K562 (cell line): ENCODE results near the gene DOCK1. TPM values are rescaled to one million over a fixed set of nuclear protein-coding genes. Genes with fewer than 3 reads are reported as not detected.

Source experiments
- ATAC-seq: fragments of 200-7000 bp; cut with Tn5 transposase; 3 replicates; pipeline ENCODE4 v1.9.1; 2020; ENCODE audit warnings: moderate library complexity
- BruUV-seq: library from RNA; stranded (reverse); fragments of 400-500 nt; replicated peaks from 2 replicates; lab custom pipeline; 2021; lab: Mats Ljungman, UMichigan
- CTCF ChIA-PET: fragments of 300-600 bp; formaldehyde crosslinking; extraction: SDS; loops from one replicate; lab custom pipeline; 2021; ENCODE audit warnings: low intra/inter-chr PET ratio; lab: Yijun Ruan, JAX
- POLR2A ChIA-PET: fragments of 300-600, 350-650 bp; sonication (Branson Sonifier 250); formaldehyde crosslinking; extraction: SDS; loops from one replicate; lab custom pipeline; 2021; ENCODE audit warnings: antibody characterized with exemption, inconsistent platforms; lab: Yijun Ruan, JAX
- DNase-seq, 4 experiments: peaks; one replicate each; pipeline versions ENCODE4 v3.0.0 to v3.0.0-alpha.2; 2011 to 2018; ENCODE audit warnings: low spot score in 3 of 4, mixed read lengths in 3 of 4; ENCODE audit errors: extremely low read depth in 1 of 4
- FAIRE-seq: peaks from 2 replicates; lab custom pipeline; 2011; peaks lifted over from hg19 to GRCh38; lab: Jason Lieb, UNC
- H2AFZ ChIP-seq: 2 replicates; pipeline ENCODE4 v1.6.0; 2011; ENCODE audit warnings: low read depth, low read length, control low read depth, inconsistent platforms
- H3K27ac ChIP-seq: fragments of 200-600 bp; 3 replicates; pipeline ENCODE4 v1.8.0; 2011; ENCODE audit warnings: low read depth, mild to moderate bottlenecking, control low read depth, inconsistent platforms, low read length, moderate library complexity, mixed read lengths; ENCODE audit errors: extremely low read depth
- H3K27me3 ChIP-seq, 2 experiments: fragments of 300-600 bp in 1 of 2; 2 replicates in 1 of 2; 3 replicates in 1 of 2; pipeline versions ENCODE4 v1.6.0 to v1.8.0; 2011; ENCODE audit warnings: inconsistent platforms in 2 of 2, low read length in 2 of 2, mild to moderate bottlenecking in 1 of 2, mixed read lengths in 1 of 2, moderate library complexity in 1 of 2; ENCODE audit not compliant: control insufficient read depth in 2 of 2, insufficient read depth in 2 of 2
- H3K36me3 ChIP-seq: fragments of 300-600 bp; 3 replicates; pipeline ENCODE4 v1.8.0; 2011; ENCODE audit warnings: mild to moderate bottlenecking, low read length, inconsistent platforms; ENCODE audit not compliant: control insufficient read depth, insufficient read depth
- H3K4me1 ChIP-seq, 2 experiments: fragments of 200-600 bp in 1 of 2; replicated peaks in 1 of 2; 2 replicates in 1 of 2; 3 replicates in 1 of 2; pipeline versions ENCODE4 v1.5.1 to v1.8.0; 2011; ENCODE audit warnings: inconsistent platforms in 2 of 2, low read length in 2 of 2, mild to moderate bottlenecking in 1 of 2, mixed read lengths in 1 of 2, moderate library complexity in 1 of 2; ENCODE audit not compliant: control insufficient read depth in 2 of 2, insufficient read depth in 2 of 2
- H3K4me2 ChIP-seq: 2 replicates; pipeline ENCODE4 v1.6.1; 2011; ENCODE audit warnings: low read length, control low read depth, inconsistent platforms, mixed read lengths; ENCODE audit not compliant: insufficient read depth
- H3K4me3 ChIP-seq: fragments of 200-600 bp; sonication (generic), shearing (Covaris generic); 2 replicates; pipeline ENCODE4 v1.5.1; 2016; ENCODE audit warnings: control low read depth, inconsistent platforms
- H3K79me2 ChIP-seq: fragments of 200-600 bp; 3 replicates; pipeline ENCODE4 v1.8.0; 2011; ENCODE audit warnings: low read length, inconsistent platforms; ENCODE audit not compliant: control insufficient read depth, insufficient read depth
- H3K9ac ChIP-seq, 2 experiments: 2 replicates each; pipeline versions ENCODE4 v1.6.0 to v1.6.1; 2011; ENCODE audit warnings: low read depth in 2 of 2, low read length in 2 of 2, control low read depth in 1 of 2, inconsistent platforms in 1 of 2, mild to moderate bottlenecking in 1 of 2, mixed read lengths in 1 of 2; ENCODE audit not compliant: insufficient read depth in 1 of 2
- H3K9me1 ChIP-seq: one replicate; pipeline ENCODE4 v1.6.0; 2011; ENCODE audit warnings: inconsistent platforms, mild to moderate bottlenecking, low read length, moderate library complexity; ENCODE audit not compliant: control insufficient read depth, insufficient read depth
- H3K9me3 ChIP-seq: replicated peaks from 2 replicates; pipeline ENCODE4 v1.5.1; 2011; ENCODE audit warnings: low read depth, low read length, inconsistent platforms; ENCODE audit not compliant: control insufficient read depth, insufficient read depth
- H4K20me1 ChIP-seq: replicated peaks from 2 replicates; pipeline ENCODE4 v1.6.1; 2011; ENCODE audit warnings: low read length, inconsistent platforms, mixed read lengths; ENCODE audit not compliant: control insufficient read depth, insufficient read depth
- ASH1L ChIP-seq: fragments of 450-650 bp; IDR thresholded peaks from 2 replicates; pipeline ENCODE4 v1.6.1; 2018; ENCODE audit warnings: borderline replicate concordance, mild to moderate bottlenecking, low read depth; ENCODE audit not compliant: partially characterized antibody
- CHCHD3 ChIP-seq: fragments of 250-450 bp; sonication (Bioruptor Pico); IDR thresholded peaks from 2 replicates; pipeline ENCODE4 v2.1.2; 2022; ENCODE audit warnings: mild to moderate bottlenecking
- ELF4 ChIP-seq: fragments of 450-650 bp; formaldehyde crosslinking; IDR thresholded peaks from 2 replicates; pipeline ENCODE4 v1.4.0; 2022; ENCODE audit warnings: missing genetic modification characterization
- HDAC1 ChIP-seq, 2 experiments: fragments of 450-650 bp; IDR thresholded peaks; 2 replicates each; pipeline ENCODE4 v1.6.1; 2016 to 2017; ENCODE audit warnings: inconsistent platforms in 1 of 2, mild to moderate bottlenecking in 1 of 2, moderate library complexity in 1 of 2
- MCM3 ChIP-seq: fragments of 450-650 bp; IDR thresholded peaks from 2 replicates; pipeline ENCODE4 v1.6.1; 2016
- NCOA4 ChIP-seq: fragments of 450-650 bp; IDR thresholded peaks from 2 replicates; pipeline ENCODE4 v1.6.1; 2018; ENCODE audit warnings: mild to moderate bottlenecking; ENCODE audit not compliant: partially characterized antibody
- NONO ChIP-seq, 2 experiments: fragments of 200-400 bp in 1 of 2; fragments of 450-650 bp in 1 of 2; formaldehyde crosslinking in 1 of 2; IDR thresholded peaks; 2 replicates each; pipeline ENCODE4 v1.6.1; 2017; ENCODE audit warnings: low read depth in 2 of 2, mild to moderate bottlenecking in 2 of 2, moderate library complexity in 2 of 2, low read length in 1 of 2
- NRF1 ChIP-seq, 2 experiments: fragments of 450-650 bp; IDR thresholded peaks in 1 of 2; conservative IDR thresholded peaks in 1 of 2; 2 replicates each; pipeline ENCODE4 v1.6.1; 2014; ENCODE audit warnings: mild to moderate bottlenecking in 2 of 2
- TEAD1 ChIP-seq, 2 experiments: fragments of 450-650 bp in 1 of 2; sonication (generic) in 1 of 2; formaldehyde crosslinking; IDR thresholded peaks; 2 replicates each; pipeline versions ENCODE4 v1.4.0 to v1.8.0; 2020 to 2022; ENCODE audit warnings: mild to moderate bottlenecking in 2 of 2, missing genetic modification reagents in 1 of 2
- THRB ChIP-seq: fragments of 450-650 bp; formaldehyde crosslinking; conservative IDR thresholded peaks from 2 replicates; pipeline ENCODE4 v1.4.0; 2022; ENCODE audit warnings: mild to moderate bottlenecking, missing genetic modification characterization
- ZNF124 ChIP-seq: sonication (generic); formaldehyde crosslinking; IDR thresholded peaks from 2 replicates; pipeline ENCODE4 v1.8.1; 2022; ENCODE audit warnings: missing genetic modification reagents
- ZNF398 ChIP-seq: fragments of 250-450 bp; sonication (Bioruptor Pico); IDR thresholded peaks from 2 replicates; pipeline ENCODE4 v1.8.0; 2021; ENCODE audit warnings: moderate library complexity, mild to moderate bottlenecking, inconsistent platforms
- ZNF699 ChIP-seq: fragments of 250-450 bp; sonication (Bioruptor Pico); IDR thresholded peaks from 2 replicates; pipeline ENCODE4 v1.8.0; 2021; ENCODE audit warnings: mild to moderate bottlenecking, moderate library complexity; ENCODE audit not compliant: insufficient replicate concordance
- WGBS: fragments of 100-300 bp; shearing (Covaris generic); methylation state at CpG from one replicate; pipeline ENCODE4 v1.1.6; 2016; ENCODE audit warnings: low coverage, mixed read lengths; ENCODE audit not compliant: insufficient coverage; ENCODE audit errors: missing lambda C conversion rate; 5-methylcytosine and 5-hydroxymethylcytosine counted together
- in situ Hi-C: fragments of 300-500 bp; cut with MboI; formaldehyde crosslinking; loops from 4 replicates; pipeline ENCODE4 v1.15.0; 2018; ENCODE audit warnings: inconsistent platforms, mixed read lengths
- intact Hi-C: fragments of 100-400 bp; cut with micrococcal nuclease; formaldehyde crosslinking; loops from 2 replicates; pipeline ENCODE4 v1.14.2; 2022
- polyA plus RNA-seq, 8 experiments: library from polyadenylated mRNA; depleted of rRNA in 4 of 8; stranded (reverse) in 5 of 8; unstranded in 3 of 8; fragments of >200 nt; fragmentation: Nextera tagmentation in 2 of 8; fragmentation: Illumina TruSeq in 1 of 8; extraction: Ambion mirVana in 2 of 8; extraction: Trizol in 1 of 8; gene quantifications; 2 replicates each; pipeline versions ENCODE4 v1.2.1 to v1.2.3, GENCODE V29; 2011 to 2014; ENCODE audit warnings: inconsistent platforms in 1 of 8, missing spikeins in 1 of 8
- total RNA-seq, 7 experiments: library from RNA; depleted of rRNA in 6 of 7; stranded (reverse); fragments of >200 nt in 6 of 7; fragmentation: Illumina TruSeq in 2 of 7; extraction: Trizol in 2 of 7; gene quantifications; 2 replicates each; pipeline versions ENCODE4 v1.2.1 to v1.2.3, GENCODE V29; 2011 to 2021; ENCODE audit warnings: low replicate concordance in 1 of 7
- TF ChIP-seq, protein P1 (sequence below): fragments of 250-450 bp; sonication (Bioruptor Pico); IDR thresholded peaks from 2 replicates; pipeline ENCODE4 v1.9.0; 2021; ENCODE audit warnings: mild to moderate bottlenecking, inconsistent platforms

The DOCK1 gene
- total and polyA plus RNA-seq, 9 of the 15 experiments (the other 6 are each of a cell fraction or from before 2014, with no cell fraction given): 0.31 TPM; not detected in 8

- H3K27ac ChIP-seq: no peak overlapping the region
- TF ChIP-seq ZNF124 (CRISPR knock-in tag) (no peak), ZNF398 (CRISPR knock-in tag) (no peak), MCM3 (no peak), NCOA4 (no peak), HDAC1 (IDR thresholded peaks at IDR 0.05) (no peak), NONO (IDR thresholded peaks at IDR 0.05; ENCODE audit: low read depth in 2 of 2, low read length in 1 of 2) (no peak), ELF4 (no peak), ZNF699 (no peak), THRB (no peak), CHCHD3 (no peak), TEAD1 (CRISPR knock-in tag; IDR thresholded peaks at IDR 0.05) (no peak), ASH1L (no peak), NRF1 (conservative IDR thresholded peaks at IDR 0.05 in 1 of 2, IDR thresholded peaks at IDR 0.05 in 1 of 2) (no peak)
- TF ChIP-seq, protein P1, sequence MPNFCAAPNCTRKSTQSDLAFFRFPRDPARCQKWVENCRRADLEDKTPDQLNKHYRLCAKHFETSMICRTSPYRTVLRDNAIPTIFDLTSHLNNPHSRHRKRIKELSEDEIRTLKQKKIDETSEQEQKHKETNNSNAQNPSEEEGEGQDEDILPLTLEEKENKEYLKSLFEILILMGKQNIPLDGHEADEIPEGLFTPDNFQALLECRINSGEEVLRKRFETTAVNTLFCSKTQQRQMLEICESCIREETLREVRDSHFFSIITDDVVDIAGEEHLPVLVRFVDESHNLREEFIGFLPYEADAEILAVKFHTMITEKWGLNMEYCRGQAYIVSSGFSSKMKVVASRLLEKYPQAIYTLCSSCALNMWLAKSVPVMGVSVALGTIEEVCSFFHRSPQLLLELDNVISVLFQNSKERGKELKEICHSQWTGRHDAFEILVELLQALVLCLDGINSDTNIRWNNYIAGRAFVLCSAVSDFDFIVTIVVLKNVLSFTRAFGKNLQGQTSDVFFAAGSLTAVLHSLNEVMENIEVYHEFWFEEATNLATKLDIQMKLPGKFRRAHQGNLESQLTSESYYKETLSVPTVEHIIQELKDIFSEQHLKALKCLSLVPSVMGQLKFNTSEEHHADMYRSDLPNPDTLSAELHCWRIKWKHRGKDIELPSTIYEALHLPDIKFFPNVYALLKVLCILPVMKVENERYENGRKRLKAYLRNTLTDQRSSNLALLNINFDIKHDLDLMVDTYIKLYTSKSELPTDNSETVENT (CRISPR knock-in tag): no peak
- TF ChIP-seq, all 486 proteins: peak for 0
- no peak overlapping the region for H3K9ac ChIP-seq
- no peaks in the 10 kb centered on the region for H3K4me1 ChIP-seq
- no peaks in the 10 kb centered on the region for H3K36me3 ChIP-seq
- ChIA-PET POLR2A (interaction anchor here (0.7 kb wide), 1 partner anchor 841 kb away, joined by 3 read pairs; no protein-coding TSS in a partner anchor), CTCF (no interaction called here)
- BruUV-seq: no TSS peak
- no peaks in the 10 kb centered on the region for H3K9me3 ChIP-seq
- WGBS: 0% methylated on average over 7 of the region's 9 CpGs
- intact Hi-C loops (no loop called here), in situ Hi-C loops (no loop called here)
- H3K27me3 ChIP-seq: no peaks in the 10 kb centered on the region
- ATAC-seq (no peak), FAIRE-seq (no peak), DNase-seq (no peak)
- no peak overlapping the region for H3K4me2 ChIP-seq
- H4K20me1 ChIP-seq: no peaks in the 10 kb centered on the region
- H3K9me1 ChIP-seq: no peaks in the 10 kb centered on the region
- no peak overlapping the region for H3K4me3 ChIP-seq
- no peaks in the 10 kb centered on the region for H3K79me2 ChIP-seq
- H2AFZ ChIP-seq: no peak overlapping the region
Measured at GRCh38 chr10:126907423-126907970, 2.3 kb downstream of the DOCK1 start.
